DND-41 (cell line): ENCODE data around the gene ASPSCR1.

Experiments
- CTCF ChIP-seq: IDR thresholded peaks from 2 replicates; pipeline ENCODE4 v1.5.1; 2012; ENCODE audit warnings: borderline replicate concordance, low read length, moderate library complexity, mild to moderate bottlenecking; ENCODE audit not compliant: poor library complexity, severe bottlenecking; ENCODE audit errors: extremely low read depth
- EZH2 ChIP-seq: IDR thresholded peaks from 3 replicates; pipeline ENCODE4 v1.6.1; 2012; ENCODE audit warnings: borderline replicate concordance, low read depth, mild to moderate bottlenecking, moderate library complexity, low read length, inconsistent platforms; ENCODE audit not compliant: severe bottlenecking

DNA sequence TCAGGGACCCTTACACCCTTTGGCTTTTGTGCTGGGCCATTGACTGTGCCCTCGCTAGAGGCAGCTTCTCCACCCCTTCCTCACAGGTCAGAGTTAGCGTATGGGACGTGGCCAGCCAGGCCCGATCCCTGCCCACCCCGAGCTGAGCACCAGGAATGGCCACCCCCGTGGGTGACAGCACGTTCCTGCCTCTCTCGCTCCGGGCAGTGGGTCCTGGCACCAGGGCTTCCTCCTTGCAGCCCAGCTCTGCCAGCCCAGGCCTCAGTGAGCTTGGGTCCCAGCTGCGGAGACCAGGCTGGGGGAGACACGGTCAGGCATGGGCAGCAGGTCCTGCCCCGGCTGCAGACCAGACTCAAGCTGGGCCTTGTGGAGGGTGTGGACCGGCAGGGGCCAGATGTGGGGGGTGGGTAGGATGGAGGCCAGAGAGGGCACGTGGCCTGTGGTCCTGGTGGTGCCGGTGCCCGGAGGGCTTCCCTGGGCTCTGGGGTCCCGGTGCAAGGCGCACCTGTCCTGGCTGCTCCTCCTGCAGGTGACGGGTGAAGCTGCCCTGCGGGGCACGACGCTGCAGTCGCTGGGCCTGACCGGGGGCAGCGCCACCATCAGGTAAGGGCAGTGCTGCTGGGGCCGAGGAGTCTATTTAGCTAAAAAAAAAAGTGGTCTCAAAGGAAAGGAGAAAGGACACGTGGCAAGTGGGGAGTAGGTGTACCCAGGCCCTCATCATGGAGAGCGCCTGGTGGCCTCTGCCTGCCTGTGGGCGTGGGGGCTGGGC, 18.2 kb downstream of the ASPSCR1 start:
- TF ChIP-seq EZH2: no peak
- no peak for TF ChIP-seq CTCF
